Measurements from ENCODE around the gene VTI1A. TPM values are rescaled to one million over a fixed set of nuclear protein-coding genes. Genes with fewer than 3 reads are reported as not detected.
A peak's percentile ranks its signal among the peaks of the same experiment; 100 is the strongest.

The VTI1A gene
- polyA plus RNA-seq (2011; rRNA removed), result 20.3 and 25.3 TPM in 2 replicates
- 6.8 and 7.3 TPM in 2 replicates for polyA plus RNA-seq (2012; cell fraction: cytosol; rRNA removed)
- 10.6 and 19.1 TPM in 2 replicates for polyA plus RNA-seq (2012; cell fraction: nucleus; rRNA removed)
- 16.7 to 17.2 TPM (median 17.0 TPM) in 3 replicates for polyA plus RNA-seq (2017; fragmentation: RNase III; extraction: RNeasy Plus Mini Kit Qiagen cat#74134 plus additional on column Dnase treatment)
- polyA minus RNA-seq (2011; rRNA and poly(A)+ RNA removed), result 16.5 and 19.8 TPM in 2 replicates

- CTCF ChIA-PET, result interaction anchor here (0.9 to 1.3 kb wide), 5 partner anchors 11 to 310 kb away, joined by 3 to 5 read pairs (median 3); no protein-coding TSS in a partner anchor
- FAIRE-seq, result no peak
- peak; percentile 47 for TF ChIP-seq PHF8 (IDR thresholded peaks at IDR 0.05; ENCODE audit: borderline replicate concordance, low read depth)
- TF ChIP-seq, protein P1, sequence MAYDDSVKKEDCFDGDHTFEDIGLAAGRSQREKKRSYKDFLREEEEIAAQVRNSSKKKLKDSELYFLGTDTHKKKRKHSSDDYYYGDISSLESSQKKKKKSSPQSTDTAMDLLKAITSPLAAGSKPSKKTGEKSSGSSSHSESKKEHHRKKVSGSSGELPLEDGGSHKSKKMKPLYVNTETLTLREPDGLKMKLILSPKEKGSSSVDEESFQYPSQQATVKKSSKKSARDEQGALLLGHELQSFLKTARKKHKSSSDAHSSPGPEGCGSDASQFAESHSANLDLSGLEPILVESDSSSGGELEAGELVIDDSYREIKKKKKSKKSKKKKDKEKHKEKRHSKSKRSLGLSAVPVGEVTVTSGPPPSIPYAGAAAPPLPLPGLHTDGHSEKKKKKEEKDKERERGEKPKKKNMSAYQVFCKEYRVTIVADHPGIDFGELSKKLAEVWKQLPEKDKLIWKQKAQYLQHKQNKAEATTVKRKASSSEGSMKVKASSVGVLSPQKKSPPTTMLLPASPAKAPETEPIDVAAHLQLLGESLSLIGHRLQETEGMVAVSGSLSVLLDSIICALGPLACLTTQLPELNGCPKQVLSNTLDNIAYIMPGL (CRISPR knock-in tag; IDR thresholded peaks at IDR 0.05; ENCODE audit: borderline replicate concordance), result peak; percentile 85; the same call in 1 of the 2 replicates
- TF ChIP-seq HOXA7 (CRISPR knock-in tag; IDR thresholded peaks at IDR 0.05), result no peak
- TF ChIP-seq CBX2 (IDR thresholded peaks at IDR 0.05; ENCODE audit: borderline replicate concordance, low read depth), result no peak
- peak; percentile 75; the same call in 1 of the 2 replicates for TF ChIP-seq HDAC2 (IDR thresholded peaks at IDR 0.05)
- peak; percentile 93 for TF ChIP-seq POLR2A (IDR thresholded peaks at IDR 0.05; ENCODE audit: low read length)
- TF ChIP-seq, protein P2, sequence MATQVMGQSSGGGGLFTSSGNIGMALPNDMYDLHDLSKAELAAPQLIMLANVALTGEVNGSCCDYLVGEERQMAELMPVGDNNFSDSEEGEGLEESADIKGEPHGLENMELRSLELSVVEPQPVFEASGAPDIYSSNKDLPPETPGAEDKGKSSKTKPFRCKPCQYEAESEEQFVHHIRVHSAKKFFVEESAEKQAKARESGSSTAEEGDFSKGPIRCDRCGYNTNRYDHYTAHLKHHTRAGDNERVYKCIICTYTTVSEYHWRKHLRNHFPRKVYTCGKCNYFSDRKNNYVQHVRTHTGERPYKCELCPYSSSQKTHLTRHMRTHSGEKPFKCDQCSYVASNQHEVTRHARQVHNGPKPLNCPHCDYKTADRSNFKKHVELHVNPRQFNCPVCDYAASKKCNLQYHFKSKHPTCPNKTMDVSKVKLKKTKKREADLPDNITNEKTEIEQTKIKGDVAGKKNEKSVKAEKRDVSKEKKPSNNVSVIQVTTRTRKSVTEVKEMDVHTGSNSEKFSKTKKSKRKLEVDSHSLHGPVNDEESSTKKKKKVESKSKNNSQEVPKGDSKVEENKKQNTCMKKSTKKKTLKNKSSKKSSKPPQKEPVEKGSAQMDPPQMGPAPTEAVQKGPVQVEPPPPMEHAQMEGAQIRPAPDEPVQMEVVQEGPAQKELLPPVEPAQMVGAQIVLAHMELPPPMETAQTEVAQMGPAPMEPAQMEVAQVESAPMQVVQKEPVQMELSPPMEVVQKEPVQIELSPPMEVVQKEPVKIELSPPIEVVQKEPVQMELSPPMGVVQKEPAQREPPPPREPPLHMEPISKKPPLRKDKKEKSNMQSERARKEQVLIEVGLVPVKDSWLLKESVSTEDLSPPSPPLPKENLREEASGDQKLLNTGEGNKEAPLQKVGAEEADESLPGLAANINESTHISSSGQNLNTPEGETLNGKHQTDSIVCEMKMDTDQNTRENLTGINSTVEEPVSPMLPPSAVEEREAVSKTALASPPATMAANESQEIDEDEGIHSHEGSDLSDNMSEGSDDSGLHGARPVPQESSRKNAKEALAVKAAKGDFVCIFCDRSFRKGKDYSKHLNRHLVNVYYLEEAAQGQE (IDR thresholded peaks at IDR 0.05), result peak; percentile 42
- TF ChIP-seq GATA3 (IDR thresholded peaks at IDR 0.05; ENCODE audit: borderline replicate concordance), result peak; percentile 25; the same call in 1 of the 2 replicates
- 0 out of 3 replicates have a peak, but pooled peaks have one; percentile 53 for TF ChIP-seq BCL3 (IDR thresholded peaks at IDR 0.05)
- TF ChIP-seq NPAS2 (CRISPR knock-in tag; IDR thresholded peaks at IDR 0.05; ENCODE audit: borderline replicate concordance), result no peak
- no peak for TF ChIP-seq CHD4 (IDR thresholded peaks at IDR 0.05; ENCODE audit: borderline replicate concordance)
- no peak for TF ChIP-seq KDM1A (IDR thresholded peaks at IDR 0.05; ENCODE audit: low read depth)
- no peak for TF ChIP-seq HES2 (IDR thresholded peaks at IDR 0.05)
- no peak for TF ChIP-seq MAFK (IDR thresholded peaks at IDR 0.05; ENCODE audit: partially characterized antibody)
- TF ChIP-seq FOSB (CRISPR knock-in tag; IDR thresholded peaks at IDR 0.05), result no peak
- TF ChIP-seq EHF (CRISPR knock-in tag; IDR thresholded peaks at IDR 0.05), result peak; percentile 74; the same call in 1 of the 2 replicates
- TF ChIP-seq JUN (IDR thresholded peaks at IDR 0.05), result peak; percentile 84 to 88
- peak; percentile 96 for TF ChIP-seq KDM5A (IDR thresholded peaks at IDR 0.05)
- no peak for TF ChIP-seq BHLHE40 (IDR thresholded peaks at IDR 0.05; ENCODE audit: low read depth, low read length)
- TF ChIP-seq RAD21 (conservative IDR thresholded peaks at IDR 0.05 in 1 of 2, IDR thresholded peaks at IDR 0.05 in 1 of 2), result no peak
- TF ChIP-seq RFX5 (IDR thresholded peaks at IDR 0.05), result peak; percentile 61; the same call in 1 of the 2 replicates
- no peak for TF ChIP-seq RNF2 (IDR thresholded peaks at IDR 0.05; ENCODE audit: borderline replicate concordance, low read depth)
- 0 out of 2 replicates have a peak, but pooled peaks have one; percentile 14 for TF ChIP-seq ZC3H11A (IDR thresholded peaks at IDR 0.05)
- peak; percentile 80; the same call in 1 of the 2 replicates for TF ChIP-seq MAX (IDR thresholded peaks at IDR 0.05)
- no peak for TF ChIP-seq CTCF (IDR thresholded peaks at IDR 0.05)
- no peak for TF ChIP-seq RARB (CRISPR knock-in tag; IDR thresholded peaks at IDR 0.05)
- peak; percentile 57 for TF ChIP-seq E2F6 (IDR thresholded peaks at IDR 0.05; ENCODE audit: borderline replicate concordance, low read depth)
- peak in 1 of 2 experiments; percentile 24; a peak in 1 of 4 replicates for TF ChIP-seq CEBPB (IDR thresholded peaks at IDR 0.05)
Measured at GRCh38 chr10:112446855-112447619, at the start of gene VTI1A, which contains the start of gene ZDHHC6. Gene VTI1A, plus strand, starts transcription at chr10:112447215. Its CDS starts 159 bp downstream, at chr10:112447374. Gene ZDHHC6, minus strand, starts transcription at chr10:112446914. Its CDS starts 1,478 bp downstream, at chr10:112445436.

More at GRCh38 chr10:112446855-112447619, at the start of gene VTI1A, which contains the start of gene ZDHHC6:
- POLR2A ChIA-PET, result interaction anchor here (0.6 to 1.5 kb wide), 5 partner anchors 11 to 263 kb away, joined by 3 to 9 read pairs (median 3); partner anchors contain the start of gene GPAM
- H3K4me2 ChIP-seq, result peak within 1 kb of the TSS; percentile 94
- peaks cover 17% of the 10 kb centered on the region for H3K4me1 ChIP-seq
- H3K27ac ChIP-seq, result peak within 1 kb of the TSS; percentile 98 to 99
- 2% methylated on average over 36 of the region's 59 CpGs for WGBS (ENCODE audit: missing lambda C conversion rate)
- DNase-seq (ENCODE audit: low read depth in 1 of 2, low spot score in 1 of 2), result peak; percentile 68 to 89
- ATAC-seq, result peak; percentile 98 to 99
- peak within 1 kb of the TSS; percentile 89 for H3K4me3 ChIP-seq
- no peaks in the 10 kb centered on the region for H3K9me3 ChIP-seq

Measured in A549 (cell line).